NCI-H2107 (cell line): ENCODE results near the gene CXCR3.
A peak's percentile ranks its signal among the peaks of the same experiment; 100 is the strongest.
"Not testable (repeated sequence)": the region's sequence is repeated elsewhere in the genome, so short reads cannot be mapped to it uniquely, and the experiment has no call there.

ENCODE experiments used
- DNase-seq: peaks from one replicate; lab custom pipeline; 2025; lab: John Stamatoyannopoulos, UW

Gene CXCR3

GRCh38 chrX:71636438-71637252 lies 18.3 kb upstream of the CXCR3 start:
- no peak for DNase-seq

GRCh38 chrX:71634366-71634765 lies 16.1 kb upstream of the CXCR3 start:
- DNase-seq: no peak

- DNase-seq: peak; percentile 51
Measured at GRCh38 chrX:71632923-71633657, 14.8 kb upstream of the CXCR3 start.

- DNase-seq: no peak
Measured at GRCh38 chrX:71629467-71629866, 11.2 kb upstream of the CXCR3 start.

GRCh38 chrX:71627588-71628404 lies 9.5 kb upstream of the CXCR3 start:
- no peak for DNase-seq

- no peak for DNase-seq
Measured at GRCh38 chrX:71626576-71626975, 8.3 kb upstream of the CXCR3 start.

- DNase-seq: no peak
Measured at GRCh38 chrX:71625471-71625870, 7.2 kb upstream of the CXCR3 start.

- no peak for DNase-seq
Measured at GRCh38 chrX:71623714-71624113, 5.4 kb upstream of the CXCR3 start.

GRCh38 chrX:71622576-71623450 lies 4.5 kb upstream of the CXCR3 start:
- DNase-seq: no peak

GRCh38 chrX:71622032-71622575 lies 3.8 kb upstream of the CXCR3 start:
- no peak for DNase-seq

GRCh38 chrX:71621603-71622002 lies 3.3 kb upstream of the CXCR3 start:
- no peak for DNase-seq

- DNase-seq: no peak
Measured at GRCh38 chrX:71619986-71620385, 1.7 kb upstream of the CXCR3 start.

GRCh38 chrX:71619193-71619592 lies 882 bp upstream of the CXCR3 start:
- no peak for DNase-seq

- DNase-seq: no peak
Measured at GRCh38 chrX:71618787-71619186, 476 bp upstream of the CXCR3 start.

GRCh38 chrX:71617742-71618141 lies 569 bp downstream of the CXCR3 start:
- DNase-seq: no peak

GRCh38 chrX:71616672-71617529 lies 1.4 kb downstream of the CXCR3 start:
- no peak for DNase-seq

- no peak for DNase-seq
Measured at GRCh38 chrX:71615954-71616353, 2.4 kb downstream of the CXCR3 start.

GRCh38 chrX:71615056-71615455 lies 3.3 kb downstream of the CXCR3 start:
- no peak for DNase-seq

- DNase-seq: no peak
Measured at GRCh38 chrX:71612256-71612655, 6.1 kb downstream of the CXCR3 start.

GRCh38 chrX:71611736-71612135 lies 6.6 kb downstream of the CXCR3 start:
- not testable (repeated sequence) for DNase-seq
